HG03135 (cell line): Measurements from ENCODE around the gene ARID3A.

Experiments used
- ATAC-seq: cut with Tn5 transposase; IDR thresholded peaks from one replicate; pipeline ENCODE4 v1.9.1; 2021; ENCODE audit warnings: mild to moderate bottlenecking, moderate library complexity; ENCODE audit not compliant: unreplicated experiment

The ARID3A gene

DNA sequence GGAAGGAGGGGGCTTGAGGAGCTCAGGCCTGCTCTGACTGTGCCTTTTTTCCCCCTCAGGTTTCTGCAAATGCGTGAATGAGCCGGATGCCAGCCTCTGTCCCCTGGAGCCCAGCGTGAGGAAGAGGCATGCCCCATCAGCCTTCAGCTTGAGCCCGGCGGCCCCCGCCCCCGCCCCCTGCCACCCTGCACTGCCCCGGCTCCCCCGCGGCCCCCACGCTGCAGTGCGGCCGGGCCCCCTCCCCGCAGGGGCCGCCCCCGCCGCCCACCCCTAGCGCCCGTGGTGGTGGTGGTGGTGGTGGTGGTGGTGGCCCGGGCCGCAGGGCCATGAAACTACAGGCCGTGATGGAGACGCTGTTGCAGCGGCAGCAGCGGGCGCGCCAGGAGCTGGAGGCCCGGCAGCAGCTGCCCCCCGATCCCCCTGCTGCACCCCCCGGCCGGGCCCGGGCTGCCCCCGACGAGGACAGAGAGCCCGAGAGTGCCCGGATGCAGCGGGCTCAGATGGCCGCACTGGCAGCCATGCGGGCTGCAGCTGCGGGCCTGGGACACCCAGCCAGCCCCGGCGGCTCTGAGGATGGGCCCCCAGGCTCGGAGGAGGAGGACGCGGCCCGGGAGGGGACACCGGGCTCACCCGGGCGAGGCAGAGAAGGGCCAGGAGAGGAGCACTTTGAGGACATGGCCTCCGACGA, 3.5 kb downstream of the ARID3A start:
- no peak for ATAC-seq

DNA sequence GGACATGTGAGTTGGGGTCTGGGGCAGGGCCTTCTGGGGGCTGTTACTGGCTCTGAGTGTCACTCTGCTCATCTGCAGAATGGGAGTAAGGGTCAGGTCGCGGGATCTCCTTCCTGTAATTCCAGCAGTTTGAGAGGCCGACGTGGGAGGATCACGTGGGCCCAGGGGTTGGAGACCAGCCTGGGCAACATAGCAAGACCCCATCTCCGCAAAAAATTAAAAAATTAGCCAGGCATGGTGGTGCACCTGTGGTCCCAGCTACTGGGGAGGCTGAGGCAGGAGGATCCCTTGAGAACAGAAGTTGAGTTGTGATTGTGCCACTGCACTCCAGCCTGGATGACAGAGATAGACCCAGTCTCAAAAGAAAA, 4.0 kb downstream of the ARID3A start:
- no peak for ATAC-seq

- no peak for ATAC-seq
Observed at GRCh38 chr19:931860-932647, 6.2 kb downstream of the ARID3A start.

DNA sequence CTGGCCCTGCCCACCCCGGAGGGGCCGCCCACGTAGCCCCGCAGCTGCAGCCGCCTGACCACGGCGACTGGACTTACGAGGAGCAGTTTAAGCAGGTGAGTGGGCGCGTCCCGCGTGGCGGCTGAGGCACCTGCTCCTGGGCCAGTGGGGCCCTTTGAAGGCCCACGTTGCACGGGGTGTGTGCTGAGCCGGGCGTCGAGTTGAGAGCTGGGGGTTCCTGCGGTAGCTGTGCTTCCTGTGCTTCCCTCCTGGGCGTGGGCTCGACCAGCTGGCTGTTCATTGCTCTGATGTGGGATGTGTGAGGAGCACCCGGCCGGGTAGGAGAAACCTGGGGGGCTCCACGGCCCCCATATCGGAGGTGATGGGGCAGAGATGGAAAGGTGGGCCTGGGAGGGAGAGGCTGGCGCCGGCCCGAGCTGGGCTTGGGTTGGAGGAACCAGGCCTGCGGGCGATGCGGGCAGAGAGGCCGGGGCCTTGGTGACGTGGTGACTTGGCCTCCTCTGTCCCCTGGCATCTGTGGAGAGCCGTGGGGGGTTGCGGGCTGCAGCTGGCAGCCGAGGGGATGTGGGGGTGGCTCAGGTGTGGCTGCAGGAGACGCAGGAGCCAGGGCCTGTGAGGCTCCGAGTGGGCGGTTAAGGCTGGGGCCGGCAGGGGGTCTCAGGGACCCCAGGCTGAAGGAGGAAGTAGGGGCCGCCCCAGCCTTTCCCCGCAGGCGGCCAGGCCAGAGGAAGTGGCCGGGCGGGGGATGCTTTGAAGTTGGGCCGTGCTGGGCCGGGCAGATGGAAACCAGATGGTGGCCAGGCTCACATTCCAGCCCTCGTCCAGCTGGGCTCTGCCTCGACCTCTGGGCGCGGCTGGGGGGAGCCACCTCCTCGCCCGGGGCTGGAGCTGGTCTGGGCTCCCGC, 7.1 kb downstream of the ARID3A start:
- ATAC-seq: no peak

GRCh38 chr19:933553-933882, 7.7 kb downstream of the ARID3A start:
- ATAC-seq: no peak

- ATAC-seq: no peak
Observed at GRCh38 chr19:934197-934840, 8.5 kb downstream of the ARID3A start.

DNA sequence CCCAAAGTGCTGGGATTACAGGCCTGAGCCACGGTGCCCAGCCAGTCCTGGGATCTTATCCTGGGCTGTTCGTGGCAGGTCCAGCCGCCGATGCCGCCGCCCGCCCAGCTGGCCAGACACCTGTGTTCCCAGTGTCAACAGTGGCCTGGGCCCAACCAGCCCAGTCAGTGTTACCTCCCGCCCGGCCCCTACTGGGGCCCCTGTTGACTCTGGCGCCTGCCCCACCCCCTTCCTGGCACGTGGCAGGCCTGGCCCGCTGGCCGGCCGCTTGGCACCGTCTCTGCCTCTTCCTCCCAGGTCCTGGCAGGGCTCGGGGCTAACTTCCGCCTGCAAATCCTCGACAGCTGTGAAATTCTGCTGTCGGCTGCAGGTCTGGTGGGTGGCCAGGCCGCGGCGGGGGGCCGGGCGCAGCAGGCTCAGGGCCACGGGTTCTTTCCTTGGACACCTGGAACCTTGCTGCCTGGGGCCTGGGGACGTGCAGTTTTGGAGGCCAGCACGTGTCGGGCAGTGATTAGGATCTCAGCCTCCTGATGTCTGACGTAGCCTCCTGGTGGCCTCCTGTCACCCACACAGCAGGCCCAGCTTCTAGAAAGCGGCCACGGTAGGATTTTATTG, 9.1 kb downstream of the ARID3A start:
- no peak for ATAC-seq

DNA sequence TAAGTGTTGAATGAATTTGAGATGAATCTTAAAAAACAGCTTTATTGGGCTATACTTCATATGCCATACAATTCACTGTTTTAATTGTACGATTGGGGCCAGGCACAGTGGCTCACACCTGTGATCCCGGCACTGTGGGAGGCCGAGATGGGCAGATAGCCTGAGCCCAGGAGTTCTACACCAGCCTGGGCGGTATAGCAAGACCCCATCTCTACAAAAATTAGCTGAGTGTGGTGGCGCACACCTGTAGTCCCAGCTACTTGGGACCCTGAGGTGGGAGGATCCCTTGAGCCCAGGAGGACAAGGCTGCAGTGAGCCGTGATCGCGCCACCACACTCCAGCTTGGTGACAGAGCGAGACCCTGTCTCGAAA, 10.3 kb downstream of the ARID3A start:
- ATAC-seq: no peak

DNA sequence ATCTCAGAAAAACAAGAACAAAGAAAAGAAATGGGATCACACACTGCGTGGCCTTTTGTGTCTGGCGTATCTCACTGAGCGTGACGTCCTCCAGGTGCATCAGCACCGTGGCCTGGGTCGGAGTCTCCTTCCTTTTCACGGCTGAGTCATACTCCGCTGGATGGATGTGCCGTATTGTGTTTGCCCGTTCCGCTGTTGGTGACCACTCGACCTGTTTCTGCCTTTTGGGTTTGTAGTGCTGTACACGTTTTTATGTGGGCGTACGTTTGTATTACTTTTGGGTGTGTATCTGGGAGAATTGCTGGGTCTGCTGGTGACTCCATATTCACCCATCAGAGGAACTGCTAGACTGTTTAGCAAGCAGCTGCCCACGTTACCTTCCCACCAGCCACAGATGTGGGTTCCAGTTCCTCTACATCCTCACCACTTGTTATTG, 11.4 kb downstream of the ARID3A start:
- ATAC-seq: no peak

GRCh38 chr19:938233-938923, 12.5 kb downstream of the ARID3A start:
- no peak for ATAC-seq

GRCh38 chr19:939439-939838, 13.6 kb downstream of the ARID3A start:
- ATAC-seq: no peak

- ATAC-seq: no peak
Observed at GRCh38 chr19:939922-940321, 14.1 kb downstream of the ARID3A start.

DNA sequence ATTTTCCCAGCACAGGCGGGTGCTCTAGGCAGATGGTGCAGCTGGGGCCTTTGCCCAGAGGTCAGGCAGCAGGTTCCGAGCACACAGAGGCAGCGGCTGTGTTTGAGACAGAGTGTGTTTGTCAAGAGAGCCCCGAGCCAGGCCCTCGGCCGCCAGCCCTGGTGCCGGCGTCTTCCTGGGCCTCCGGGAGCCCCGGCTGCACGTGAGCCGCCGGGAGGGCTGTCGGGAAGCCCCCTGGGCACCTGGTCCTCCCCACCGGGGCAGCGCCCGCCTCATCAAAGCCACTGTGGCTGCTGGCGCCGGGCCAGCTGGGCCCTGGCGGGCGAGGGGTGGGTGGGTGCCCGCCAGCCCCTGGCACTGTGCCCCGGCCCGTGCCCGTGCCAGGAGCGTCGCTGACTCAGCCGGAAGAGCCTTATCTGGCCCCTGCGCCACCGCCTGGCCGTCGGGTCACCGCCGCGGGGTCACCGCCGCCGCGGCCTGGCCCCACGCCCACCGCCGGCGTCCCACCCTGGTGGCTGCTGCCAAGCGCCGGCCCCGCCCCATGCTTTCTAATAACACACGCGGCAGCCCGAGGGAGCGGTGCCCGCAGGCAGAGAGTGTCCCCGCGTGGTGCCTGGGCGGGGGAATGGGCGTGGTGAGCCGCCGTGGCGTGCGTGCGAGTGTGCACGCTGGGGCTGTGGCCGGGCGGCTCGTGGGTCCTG, 14.9 kb downstream of the ARID3A start:
- ATAC-seq: no peak

GRCh38 chr19:941292-942132, 15.7 kb downstream of the ARID3A start:
- ATAC-seq: no peak

DNA sequence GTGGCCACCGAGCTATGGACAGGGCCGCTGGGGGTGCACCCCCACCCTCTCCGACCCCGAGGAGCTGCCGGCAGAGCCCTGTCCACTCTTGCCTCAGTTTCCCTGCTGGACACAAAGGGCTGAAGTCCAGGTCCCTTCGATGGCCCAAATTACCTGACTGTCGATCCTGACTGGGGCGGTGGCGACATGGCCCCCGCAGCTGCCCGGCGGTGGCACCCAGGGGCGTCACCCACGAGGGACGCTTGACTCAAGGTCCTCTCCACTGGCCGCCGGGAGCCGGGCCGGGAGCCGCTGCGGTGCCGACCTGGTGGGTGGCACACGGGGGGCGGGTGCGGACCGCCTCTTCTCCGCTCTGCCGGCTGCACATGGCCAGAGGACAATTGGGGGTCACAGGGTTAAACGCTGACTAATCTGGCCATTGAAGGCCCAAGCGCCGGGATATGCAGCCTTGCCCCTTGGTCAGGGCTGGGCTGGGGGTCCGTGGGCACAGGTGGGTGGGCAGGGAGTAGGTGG, 16.4 kb downstream of the ARID3A start:
- no peak for ATAC-seq

- ATAC-seq: no peak
Observed at GRCh38 chr19:943551-944170, 17.8 kb downstream of the ARID3A start.

DNA sequence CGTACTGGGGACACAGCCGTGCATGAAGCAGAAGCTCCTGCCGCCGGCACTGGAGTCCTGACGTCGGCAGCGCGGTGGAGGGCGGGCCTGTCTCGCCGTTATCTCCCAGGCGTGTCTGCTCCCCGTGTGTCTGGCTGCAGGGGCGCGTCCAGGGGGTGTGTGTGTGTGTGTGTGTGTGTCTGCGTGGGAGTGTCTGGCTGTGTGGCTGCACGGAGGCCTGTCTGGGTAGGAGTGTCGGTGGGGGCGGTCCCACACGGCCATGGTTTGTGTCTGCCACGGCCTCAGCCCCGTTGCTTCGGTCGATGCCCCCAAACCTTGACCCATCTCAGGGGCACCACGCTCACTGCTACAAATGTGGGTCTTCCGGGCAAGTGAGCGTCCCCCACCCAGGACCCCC, 18.3 kb downstream of the ARID3A start:
- no peak for ATAC-seq

GRCh38 chr19:944663-945241, 18.9 kb downstream of the ARID3A start:
- no peak for ATAC-seq
